Measurements from ENCODE around the gene FAM83E.

DNA sequence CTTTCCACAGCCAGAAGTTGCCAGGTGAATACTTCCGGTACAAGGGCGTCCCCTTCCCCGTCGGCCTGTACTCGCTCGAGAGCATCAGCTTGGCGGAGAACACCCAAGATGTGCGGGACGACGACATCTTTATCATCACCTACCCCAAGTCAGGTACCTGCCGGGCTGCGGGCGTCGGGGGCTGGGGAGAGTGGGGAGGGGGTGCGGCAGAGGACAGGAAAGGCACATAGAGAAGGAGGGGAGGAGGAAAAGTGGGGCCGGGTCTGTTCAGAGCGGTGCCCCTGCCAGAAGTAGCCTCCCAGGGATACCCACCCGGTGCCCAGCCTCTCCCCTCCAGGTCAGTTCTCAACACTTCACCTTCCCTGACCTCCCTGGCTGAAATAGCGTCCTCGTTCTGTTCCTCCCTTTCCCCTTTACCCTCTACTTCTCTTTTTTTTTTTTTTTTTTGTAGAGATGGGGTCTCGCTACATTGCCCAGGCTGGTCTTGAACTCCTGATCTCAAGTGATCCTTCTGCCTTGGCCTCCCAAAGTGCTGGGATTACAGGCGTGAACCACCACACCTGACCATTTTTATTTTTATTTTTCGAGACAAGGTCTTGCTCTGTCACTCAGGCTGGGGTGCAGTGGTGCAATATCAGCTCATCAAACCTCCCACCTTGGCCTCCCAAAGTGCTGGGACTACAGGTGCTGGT lies 38.8 kb downstream of the FAM83E start:
- TF ChIP-seq, protein P1, sequence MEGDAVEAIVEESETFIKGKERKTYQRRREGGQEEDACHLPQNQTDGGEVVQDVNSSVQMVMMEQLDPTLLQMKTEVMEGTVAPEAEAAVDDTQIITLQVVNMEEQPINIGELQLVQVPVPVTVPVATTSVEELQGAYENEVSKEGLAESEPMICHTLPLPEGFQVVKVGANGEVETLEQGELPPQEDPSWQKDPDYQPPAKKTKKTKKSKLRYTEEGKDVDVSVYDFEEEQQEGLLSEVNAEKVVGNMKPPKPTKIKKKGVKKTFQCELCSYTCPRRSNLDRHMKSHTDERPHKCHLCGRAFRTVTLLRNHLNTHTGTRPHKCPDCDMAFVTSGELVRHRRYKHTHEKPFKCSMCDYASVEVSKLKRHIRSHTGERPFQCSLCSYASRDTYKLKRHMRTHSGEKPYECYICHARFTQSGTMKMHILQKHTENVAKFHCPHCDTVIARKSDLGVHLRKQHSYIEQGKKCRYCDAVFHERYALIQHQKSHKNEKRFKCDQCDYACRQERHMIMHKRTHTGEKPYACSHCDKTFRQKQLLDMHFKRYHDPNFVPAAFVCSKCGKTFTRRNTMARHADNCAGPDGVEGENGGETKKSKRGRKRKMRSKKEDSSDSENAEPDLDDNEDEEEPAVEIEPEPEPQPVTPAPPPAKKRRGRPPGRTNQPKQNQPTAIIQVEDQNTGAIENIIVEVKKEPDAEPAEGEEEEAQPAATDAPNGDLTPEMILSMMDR (IDR thresholded peaks at IDR 0.05) = no peak
- no peak for TF ChIP-seq POLR2A (IDR thresholded peaks at IDR 0.05)

Data from upper lobe of left lung (tissue), 4 donors.